Liver (tissue), 9 donors: Measurements from ENCODE around the gene AFF2. TPM values are rescaled to one million over a fixed set of nuclear protein-coding genes. Genes with fewer than 3 reads are reported as not detected.

Experiments
- DNase-seq: peaks from one replicate; pipeline ENCODE4 v3.0.0-alpha.2; 2017; ENCODE audit warnings: low spot score
- H3K27ac ChIP-seq, 2 donors: one replicate each; pipeline ENCODE4 v1.7.0; 2013; ENCODE audit warnings: inconsistent platforms in 2 of 2, low read length in 2 of 2, control low read depth in 1 of 2, low read depth in 1 of 2, mild to moderate bottlenecking in 1 of 2
- H3K27me3 ChIP-seq, 4 donors: one replicate each; pipeline versions ENCODE4 v1.6.1 to v1.7.0; 2013; ENCODE audit warnings: low read length in 3 of 4, inconsistent platforms in 1 of 4, mild to moderate bottlenecking in 1 of 4, moderate library complexity in 1 of 4; ENCODE audit not compliant: control insufficient read depth in 4 of 4, insufficient read depth in 4 of 4
- H3K36me3 ChIP-seq, 4 donors: one replicate each; pipeline versions ENCODE4 v1.6.1 to v1.7.0; 2013; ENCODE audit warnings: low read length in 3 of 4, mild to moderate bottlenecking in 3 of 4, low read depth in 1 of 4, moderate library complexity in 1 of 4; ENCODE audit not compliant: control insufficient read depth in 4 of 4, insufficient read depth in 3 of 4
- H3K4me1 ChIP-seq, 4 donors: one replicate each; pipeline versions ENCODE4 v1.6.1 to v1.7.0; 2013; ENCODE audit warnings: low read length in 3 of 4, mild to moderate bottlenecking in 3 of 4, moderate library complexity in 1 of 4; ENCODE audit not compliant: control insufficient read depth in 4 of 4, insufficient read depth in 4 of 4
- H3K4me3 ChIP-seq, 3 donors: one replicate each; pipeline versions ENCODE4 v1.6.1 to v1.7.0; 2013; ENCODE audit warnings: low read length in 3 of 3, control low read depth in 1 of 3, low read depth in 1 of 3, mild to moderate bottlenecking in 1 of 3
- H3K9ac ChIP-seq, 2 donors: one replicate each; pipeline ENCODE4 v1.7.0; 2013; ENCODE audit warnings: low read length in 2 of 2, mild to moderate bottlenecking in 2 of 2, moderate library complexity in 2 of 2, control low read depth in 1 of 2, low read depth in 1 of 2
- H3K9me3 ChIP-seq, 4 donors: one replicate each; pipeline versions ENCODE4 v1.6.1 to v1.7.0; 2013; ENCODE audit warnings: low read length in 3 of 4; ENCODE audit not compliant: control insufficient read depth in 4 of 4
- ATF3 ChIP-seq: IDR thresholded peaks from 2 replicates; pipeline ENCODE4 v1.6.1; 2016; ENCODE audit warnings: antibody characterized with exemption
- CTCF ChIP-seq: fragments of 150-350 bp; IDR thresholded peaks from 2 replicates; pipeline ENCODE4 v1.5.1; 2017; ENCODE audit warnings: improper control_type of control experiment, low read depth, low read length; ENCODE audit not compliant: missing input control
- EGR1 ChIP-seq, 2 donors: IDR thresholded peaks; 2 replicates each; pipeline ENCODE4 v1.6.1; 2016 to 2018; ENCODE audit warnings: antibody characterized with exemption in 2 of 2, low read depth in 2 of 2
- FOXA1 ChIP-seq: IDR thresholded peaks from 2 replicates; pipeline ENCODE4 v1.6.1; 2016; ENCODE audit warnings: antibody characterized with exemption
- FOXA2 ChIP-seq: IDR thresholded peaks from 2 replicates; pipeline ENCODE4 v1.6.1; 2016; ENCODE audit warnings: antibody characterized with exemption
- GABPA ChIP-seq, 2 donors: IDR thresholded peaks in 1 of 2; conservative IDR thresholded peaks in 1 of 2; 2 replicates each; pipeline ENCODE4 v1.6.1; 2016; ENCODE audit warnings: antibody characterized with exemption in 2 of 2, mild to moderate bottlenecking in 1 of 2, moderate library complexity in 1 of 2
- HNF4A ChIP-seq, 2 donors: conservative IDR thresholded peaks; 2 replicates each; pipeline ENCODE4 v1.6.1; 2016; ENCODE audit warnings: antibody characterized with exemption in 2 of 2, mild to moderate bottlenecking in 2 of 2
- HNF4G ChIP-seq: IDR thresholded peaks from 2 replicates; pipeline ENCODE4 v1.6.1; 2016; ENCODE audit warnings: antibody characterized with exemption
- JUND ChIP-seq, 2 donors: IDR thresholded peaks; 2 replicates each; pipeline ENCODE4 v1.6.1; 2016; ENCODE audit warnings: antibody characterized with exemption in 2 of 2
- MAX ChIP-seq: IDR thresholded peaks from 2 replicates; pipeline ENCODE4 v1.6.1; 2016; ENCODE audit warnings: antibody characterized with exemption
- NR2F2 ChIP-seq: IDR thresholded peaks from 2 replicates; pipeline ENCODE4 v1.6.1; 2016; ENCODE audit warnings: antibody characterized with exemption
- RAD21 ChIP-seq, 2 donors: IDR thresholded peaks; 2 replicates each; pipeline ENCODE4 v1.6.1; 2016; ENCODE audit warnings: antibody characterized with exemption in 2 of 2, mild to moderate bottlenecking in 2 of 2
- REST ChIP-seq: IDR thresholded peaks from 2 replicates; pipeline ENCODE4 v1.6.1; 2016; ENCODE audit warnings: antibody characterized with exemption, mild to moderate bottlenecking
- RXRA ChIP-seq, 2 donors: IDR thresholded peaks; 2 replicates each; pipeline ENCODE4 v1.6.1; 2017 to 2018; ENCODE audit warnings: antibody characterized with exemption in 2 of 2, mild to moderate bottlenecking in 1 of 2
- SP1 ChIP-seq: IDR thresholded peaks from 2 replicates; pipeline ENCODE4 v1.6.1; 2018; ENCODE audit warnings: antibody characterized with exemption, mild to moderate bottlenecking
- TAF1 ChIP-seq: conservative IDR thresholded peaks from 2 replicates; pipeline ENCODE4 v1.6.1; 2016; ENCODE audit warnings: antibody characterized with exemption, mild to moderate bottlenecking
- YY1 ChIP-seq: IDR thresholded peaks from 2 replicates; pipeline ENCODE4 v1.6.1; 2016; ENCODE audit warnings: antibody characterized with exemption, mild to moderate bottlenecking
- ZBTB33 ChIP-seq: IDR thresholded peaks from 2 replicates; pipeline ENCODE4 v1.6.1; 2016; ENCODE audit warnings: antibody characterized with exemption
- WGBS: extraction: QIAGEN DNeasy Blood & Tissue Kit; methylation state at CpG from one replicate; pipeline ENCODE4 v1.1.7; 2013; 5-methylcytosine and 5-hydroxymethylcytosine counted together
- polyA plus RNA-seq, 2 donors: library from polyadenylated mRNA; stranded (reverse) in 1 of 2; unstranded in 1 of 2; fragments of 200-250 nt in 1 of 2; fragments of >200 nt in 1 of 2; fragmentation: Nextera tagmentation in 1 of 2; extraction: Ambion mirVana in 1 of 2; gene quantifications; one replicate each; pipeline versions ENCODE4 v1.2.1 to v1.2.3, GENCODE V29; 2013 to 2015
- total RNA-seq, 2 donors: library from RNA; depleted of rRNA; stranded (reverse); fragments of >200 nt; gene quantifications; one replicate each; pipeline ENCODE4 v1.2.3, GENCODE V29; 2014
- donor health status: healthy.
- donor health status: healthy.
- donor health status: healthy.
- donor health status: healthy.
- donor health status: healthy.

AFF2 gene
- total and polyA plus RNA-seq, 4 donors: 0.01 to 1.6 (median 0.50) TPM; not detected in 1

- WGBS: 90% methylated on average over 1 of the region's 1 CpG
- H3K9me3 ChIP-seq: peaks cover 0 to 2% (median 0%) of the 10 kb centered on the region in 4 donors
- H3K4me1 ChIP-seq: no peaks in the 10 kb centered on the region
- H3K27me3 ChIP-seq: peaks cover 0 to 2% (median 0%) of the 10 kb centered on the region in 4 donors
- H3K27ac ChIP-seq: no peak overlapping the region
- no peak overlapping the region for H3K4me3 ChIP-seq
- H3K9ac ChIP-seq: no peak overlapping the region
- TF ChIP-seq SP1 (no peak), HNF4A (conservative IDR thresholded peaks at IDR 0.05) (no peak), TAF1 (no peak), RAD21 (IDR thresholded peaks at IDR 0.05) (no peak), FOXA1 (no peak), NR2F2 (no peak), EGR1 (IDR thresholded peaks at IDR 0.05; ENCODE audit: low read depth in 2 of 2) (no peak), GABPA (IDR thresholded peaks at IDR 0.05 in 1 of 2, conservative IDR thresholded peaks at IDR 0.05 in 1 of 2) (no peak), RXRA (IDR thresholded peaks at IDR 0.05) (no peak), MAX (no peak), ATF3 (no peak), HNF4G (no peak), YY1 (no peak), ZBTB33 (no peak), REST (no peak), CTCF (no peak), FOXA2 (no peak), JUND (IDR thresholded peaks at IDR 0.05) (no peak)
- H3K36me3 ChIP-seq: no peaks in the 10 kb centered on the region
- DNase-seq: no peak
Measured at GRCh38 chrX:148664171-148664570, 163.8 kb downstream of the AFF2 start.
